H7 (cell line): Measurements from ENCODE around the gene VPS39. TPM values are rescaled to one million over a fixed set of nuclear protein-coding genes. Genes with fewer than 3 reads are reported as not detected.
"Not testable (repeated sequence)": the region's sequence is repeated elsewhere in the genome, so short reads cannot be mapped to it uniquely, and the experiment has no call there.

ENCODE experiments used
- DNase-seq: peaks from one replicate; pipeline ENCODE4 v3.0.0; 2012
- H3K27me3 ChIP-seq: 2 replicates; pipeline ENCODE4 v1.6.0; 2011; ENCODE audit warnings: mild to moderate bottlenecking, low read length; ENCODE audit not compliant: control insufficient read depth, insufficient read depth
- H3K36me3 ChIP-seq: replicated peaks from 2 replicates; pipeline ENCODE4 v1.5.1; 2011; ENCODE audit warnings: low read length; ENCODE audit not compliant: control insufficient read depth, insufficient read depth
- H3K4me3 ChIP-seq: 2 replicates; pipeline ENCODE4 v1.5.1; 2011; ENCODE audit warnings: low read depth, mild to moderate bottlenecking, control low read depth, low read length, moderate library complexity; ENCODE audit not compliant: insufficient read depth
- total RNA-seq: library from RNA; depleted of rRNA; stranded (reverse); fragments of >200 nt; shearing (Covaris generic); gene quantifications from 2 replicates; pipeline ENCODE4 v1.2.3, GENCODE V29; 2014; rRNA removed

VPS39 gene, protein sequence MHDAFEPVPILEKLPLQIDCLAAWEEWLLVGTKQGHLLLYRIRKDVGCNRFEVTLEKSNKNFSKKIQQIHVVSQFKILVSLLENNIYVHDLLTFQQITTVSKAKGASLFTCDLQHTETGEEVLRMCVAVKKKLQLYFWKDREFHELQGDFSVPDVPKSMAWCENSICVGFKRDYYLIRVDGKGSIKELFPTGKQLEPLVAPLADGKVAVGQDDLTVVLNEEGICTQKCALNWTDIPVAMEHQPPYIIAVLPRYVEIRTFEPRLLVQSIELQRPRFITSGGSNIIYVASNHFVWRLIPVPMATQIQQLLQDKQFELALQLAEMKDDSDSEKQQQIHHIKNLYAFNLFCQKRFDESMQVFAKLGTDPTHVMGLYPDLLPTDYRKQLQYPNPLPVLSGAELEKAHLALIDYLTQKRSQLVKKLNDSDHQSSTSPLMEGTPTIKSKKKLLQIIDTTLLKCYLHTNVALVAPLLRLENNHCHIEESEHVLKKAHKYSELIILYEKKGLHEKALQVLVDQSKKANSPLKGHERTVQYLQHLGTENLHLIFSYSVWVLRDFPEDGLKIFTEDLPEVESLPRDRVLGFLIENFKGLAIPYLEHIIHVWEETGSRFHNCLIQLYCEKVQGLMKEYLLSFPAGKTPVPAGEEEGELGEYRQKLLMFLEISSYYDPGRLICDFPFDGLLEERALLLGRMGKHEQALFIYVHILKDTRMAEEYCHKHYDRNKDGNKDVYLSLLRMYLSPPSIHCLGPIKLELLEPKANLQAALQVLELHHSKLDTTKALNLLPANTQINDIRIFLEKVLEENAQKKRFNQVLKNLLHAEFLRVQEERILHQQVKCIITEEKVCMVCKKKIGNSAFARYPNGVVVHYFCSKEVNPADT
- total RNA-seq: 26.6 and 27.9 TPM in 2 replicates

GRCh38 chr15:42207674-42208579 lies at the start of gene VPS39:
Gene VPS39 (minus strand): TSS chr15:42208304. CDS start chr15:42208153, 151 bp downstream.
- peak; percentile 87 for DNase-seq

GRCh38 chr15:42253300-42253699 lies 45.2 kb upstream of the VPS39 start:
- Histone ChIP-seq H3K36me3 (peaks cover 7% of the 10 kb centered on the region), H3K27me3 (no peaks in the 10 kb centered on the region), H3K4me3 (no peak overlapping the region)
- no peak for DNase-seq

More at GRCh38 chr15:42207674-42208579, at the start of gene VPS39:
- Histone ChIP-seq H3K36me3 (peaks cover 4% of the 10 kb centered on the region), H3K27me3 (no peaks in the 10 kb centered on the region), H3K4me3 (peak within 1 kb of the TSS; percentile 81)

- DNase-seq: no peak
- no peak overlapping the region for H3K4me3 ChIP-seq
- H3K27me3 ChIP-seq: no peaks in the 10 kb centered on the region
- H3K36me3 ChIP-seq: peaks cover 4% of the 10 kb centered on the region
Measured at GRCh38 chr15:42240823-42241222, 32.7 kb upstream of the VPS39 start.

DNA sequence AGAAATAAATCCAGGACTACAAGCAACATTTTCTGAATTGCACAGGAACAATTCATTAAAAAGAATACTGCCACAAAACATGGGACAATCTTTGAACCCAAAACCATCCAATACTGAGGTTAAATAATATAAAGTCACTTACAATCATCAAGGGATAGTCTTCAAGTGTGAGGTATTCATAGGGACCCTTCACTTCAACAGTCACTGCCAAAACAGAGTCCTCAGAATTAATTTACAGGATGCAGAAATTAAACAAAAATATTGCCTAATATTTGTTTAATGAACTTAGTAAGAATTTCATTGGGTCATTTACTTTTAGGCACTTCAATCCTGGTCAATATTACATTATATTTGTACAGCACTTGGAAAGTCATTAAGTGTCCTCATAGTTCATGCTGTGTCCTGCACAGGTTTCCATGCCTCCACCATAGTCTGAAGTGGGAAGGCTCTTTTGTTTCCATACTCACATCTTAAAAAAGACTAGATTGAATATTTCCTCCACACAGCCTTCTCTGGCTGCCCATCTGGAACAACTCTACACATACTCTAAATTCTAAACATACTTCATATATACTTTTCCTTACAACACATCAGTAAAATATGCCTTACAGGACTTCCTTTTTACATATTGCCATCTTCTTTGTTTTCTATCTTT lies 31.6 kb upstream of the VPS39 start:
- H3K4me3 ChIP-seq: no peak overlapping the region
- DNase-seq: no peak
- H3K27me3 ChIP-seq: no peaks in the 10 kb centered on the region
- peaks cover 4% of the 10 kb centered on the region for H3K36me3 ChIP-seq

DNA sequence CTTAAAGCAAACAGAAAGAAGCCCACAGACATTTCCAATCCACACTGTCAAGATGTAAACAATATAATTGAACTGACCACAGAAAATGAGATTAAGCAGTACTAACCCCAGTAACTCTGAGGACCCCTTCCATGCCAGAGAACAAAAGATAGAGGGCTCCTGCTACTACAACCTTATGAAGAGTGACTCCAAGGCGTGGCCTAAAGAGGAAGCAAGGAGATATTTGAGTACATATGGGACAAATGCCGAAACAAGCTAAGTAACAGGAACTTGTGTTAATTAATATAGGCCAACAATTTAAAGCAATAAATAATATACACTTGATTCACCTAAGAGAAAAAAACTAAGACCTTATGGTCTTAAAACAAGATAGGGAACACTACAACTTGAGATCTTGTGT lies 25.0 kb upstream of the VPS39 start:
- no peak overlapping the region for H3K4me3 ChIP-seq
- no peak for DNase-seq
- H3K36me3 ChIP-seq: peaks cover 5% of the 10 kb centered on the region
- H3K27me3 ChIP-seq: no peaks in the 10 kb centered on the region

- DNase-seq: no peak
- Histone ChIP-seq H3K36me3 (peaks cover 5% of the 10 kb centered on the region), H3K4me3 (no peak overlapping the region), H3K27me3 (no peaks in the 10 kb centered on the region)
Measured at GRCh38 chr15:42232606-42233005, 24.5 kb upstream of the VPS39 start.

- Histone ChIP-seq H3K27me3 (no peaks in the 10 kb centered on the region), H3K36me3 (peaks cover 5% of the 10 kb centered on the region), H3K4me3 (no peak overlapping the region)
- no peak for DNase-seq
Measured at GRCh38 chr15:42231088-42231487, 23.0 kb upstream of the VPS39 start.

- H3K27me3 ChIP-seq, H3K36me3 ChIP-seq, H3K4me3 ChIP-seq, DNase-seq: not testable (repeated sequence)
Measured at GRCh38 chr15:42228981-42229380, 20.9 kb upstream of the VPS39 start.

DNA sequence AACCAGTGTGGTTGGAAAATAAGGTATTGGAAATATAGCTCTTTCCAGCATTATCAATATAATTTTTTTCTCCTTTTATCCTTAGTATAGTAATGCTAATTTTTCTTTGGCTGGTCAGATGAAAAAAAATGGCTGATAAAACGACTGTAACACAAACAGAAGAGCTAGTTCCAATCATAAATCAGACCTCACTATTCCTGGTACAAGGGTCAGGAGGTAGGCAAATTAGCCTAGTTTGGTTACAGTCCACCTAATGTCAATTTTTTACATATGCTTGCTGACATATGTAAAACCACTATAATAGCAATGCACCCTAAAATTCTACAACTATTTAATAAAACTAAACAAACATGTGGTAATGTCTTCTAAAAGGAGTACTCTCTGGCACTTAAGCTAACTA lies 19.9 kb upstream of the VPS39 start:
- peaks cover 8% of the 10 kb centered on the region for H3K36me3 ChIP-seq
- no peaks in the 10 kb centered on the region for H3K27me3 ChIP-seq
- H3K4me3 ChIP-seq: no peak overlapping the region
- DNase-seq: no peak

- no peaks in the 10 kb centered on the region for H3K27me3 ChIP-seq
- DNase-seq: no peak
- H3K36me3 ChIP-seq: peaks cover 7% of the 10 kb centered on the region
- no peak overlapping the region for H3K4me3 ChIP-seq
Measured at GRCh38 chr15:42226648-42227047, 18.5 kb upstream of the VPS39 start.

GRCh38 chr15:42220216-42220615 lies 12.1 kb upstream of the VPS39 start:
- Histone ChIP-seq H3K4me3 (no peak overlapping the region), H3K36me3 (peaks cover 8% of the 10 kb centered on the region), H3K27me3 (no peaks in the 10 kb centered on the region)
- DNase-seq: no peak

DNA sequence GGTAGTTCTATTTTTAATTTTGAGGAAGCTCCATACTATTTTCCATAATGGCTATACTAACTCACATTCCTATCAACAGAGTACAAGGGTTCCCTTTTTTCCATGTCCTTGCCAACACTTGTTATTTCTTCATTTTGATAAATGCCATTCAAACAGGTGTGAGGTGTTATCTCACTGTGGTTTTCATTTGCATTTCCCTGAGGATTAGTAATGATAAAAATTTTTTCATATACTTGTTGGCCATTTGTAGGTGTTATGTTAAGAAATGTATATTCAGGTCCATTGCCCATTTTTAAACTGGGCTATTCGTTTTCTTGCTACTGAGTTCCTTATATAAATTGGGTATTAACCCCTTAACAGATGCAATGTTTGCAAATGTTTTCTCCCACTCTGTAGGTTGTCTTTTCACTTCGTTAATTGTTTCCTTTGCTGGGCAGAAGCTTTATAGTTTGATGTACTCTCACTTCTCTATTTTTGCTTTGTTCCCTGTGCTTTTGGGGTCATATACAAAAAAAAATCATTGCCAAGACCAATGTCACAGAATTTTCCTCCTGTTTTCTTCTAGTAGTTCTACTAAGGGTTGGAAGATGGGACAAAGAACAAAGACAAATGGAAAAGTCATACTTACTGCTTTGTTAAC lies 11.0 kb upstream of the VPS39 start:
- Histone ChIP-seq H3K36me3 (peaks cover 8% of the 10 kb centered on the region), H3K4me3 (no peak overlapping the region), H3K27me3 (no peaks in the 10 kb centered on the region)
- DNase-seq: no peak

GRCh38 chr15:42217568-42217967 lies 9.5 kb upstream of the VPS39 start:
- Histone ChIP-seq H3K36me3 (peaks cover 8% of the 10 kb centered on the region), H3K4me3 (no peak overlapping the region), H3K27me3 (no peaks in the 10 kb centered on the region)
- no peak for DNase-seq
